Tibial nerve (tissue), 4 donors: ENCODE data around the gene MAPK10. TPM values are rescaled to one million over a fixed set of nuclear protein-coding genes. Genes with fewer than 3 reads are reported as not detected.

Experiments
- DNase-seq, 2 donors: peaks; one replicate each; pipeline ENCODE4 v3.0.0-alpha.2; 2019; ENCODE audit warnings: low spot score in 2 of 2
- H3K27ac ChIP-seq, 4 donors: fragments of 200-600 bp; sonication (generic) in 3 of 4; one replicate each; pipeline ENCODE4 v1.5.1; 2017 to 2019; ENCODE audit warnings: mild to moderate bottlenecking in 1 of 4
- H3K27me3 ChIP-seq, 2 donors: fragments of 200-600 bp; sonication (generic) in 1 of 2; one replicate each; pipeline versions ENCODE4 v1.5.1 to v1.6.0; 2017 to 2019
- H3K36me3 ChIP-seq, 3 donors: fragments of 200-600 bp; sonication (generic); one replicate each; pipeline ENCODE4 v1.5.1; 2018 to 2019
- H3K4me1 ChIP-seq, 4 donors: fragments of 200-600 bp; sonication (generic) in 3 of 4; one replicate each; pipeline ENCODE4 v1.5.1; 2017 to 2019
- H3K4me3 ChIP-seq, 4 donors: fragments of 200-600 bp; sonication (generic) in 3 of 4; one replicate each; pipeline ENCODE4 v1.5.1; 2017 to 2019; ENCODE audit warnings: mild to moderate bottlenecking in 1 of 4, moderate library complexity in 1 of 4
- H3K9me3 ChIP-seq, 4 donors: fragments of 200-600 bp; sonication (generic) in 3 of 4; one replicate each; pipeline ENCODE4 v1.5.1; 2017 to 2019
- CTCF ChIP-seq, 5 experiments: fragments of 200-600 bp in 3 of 5; fragments of 450-650 bp in 2 of 5; sonication (generic) in 3 of 5; IDR thresholded peaks; one replicate each; pipeline ENCODE4 v1.5.1; 2016 to 2019; ENCODE audit warnings: antibody characterized with exemption in 5 of 5, mild to moderate bottlenecking in 3 of 5, moderate library complexity in 2 of 5
- EP300 ChIP-seq, 2 donors: sonication (generic); formaldehyde crosslinking; IDR thresholded peaks; one replicate each; pipeline ENCODE4 v1.6.1; 2017; ENCODE audit warnings: antibody characterized with exemption in 2 of 2, mild to moderate bottlenecking in 1 of 2
- POLR2A ChIP-seq, 2 donors: fragments of 450-650 bp; IDR thresholded peaks; one replicate each; pipeline ENCODE4 v1.6.1; 2017; ENCODE audit warnings: antibody characterized with exemption in 2 of 2, mild to moderate bottlenecking in 2 of 2, moderate library complexity in 2 of 2
- WGBS, 2 donors: methylation state at CpG; one replicate each; pipeline ENCODE4 v1.1.5; 2018; 5-methylcytosine and 5-hydroxymethylcytosine counted together
- total RNA-seq, 4 donors: library from RNA; depleted of rRNA; stranded (reverse); fragments of >200 nt; gene quantifications; one replicate each; pipeline ENCODE4 v1.1.0, GENCODE V29; 2016

MAPK10 gene
- total RNA-seq, 4 donors from 2014 or later, result 20.7 to 34.5 (median 28.0) TPM

- Histone ChIP-seq H3K27ac (no peak overlapping the region), H3K36me3 (no peaks in the 10 kb centered on the region), H3K4me3 (no peak overlapping the region), H3K27me3 (no peaks in the 10 kb centered on the region), H3K9me3 (peaks cover 0 to 29% (median 0%) of the 10 kb centered on the region in 4 donors), H3K4me1 (no peaks in the 10 kb centered on the region)
- DNase-seq, result no peak
- no peak for TF ChIP-seq POLR2A (IDR thresholded peaks at IDR 0.05)
- TF ChIP-seq EP300 (IDR thresholded peaks at IDR 0.05), result no peak
- no peak for TF ChIP-seq CTCF (IDR thresholded peaks at IDR 0.05)
- 91 to 95% methylated on average over 13 to 14 of the region's 14 CpGs for WGBS, 2 donors
Measured at GRCh38 chr4:86242677-86243076, 117.2 kb downstream of the MAPK10 start.

GRCh38 chr4:86235549-86235948 lies 124.3 kb downstream of the MAPK10 start:
- TF ChIP-seq CTCF (IDR thresholded peaks at IDR 0.05) (no peak), EP300 (IDR thresholded peaks at IDR 0.05) (no peak), POLR2A (IDR thresholded peaks at IDR 0.05) (no peak)
- no peak for DNase-seq
- no peaks in the 10 kb centered on the region for H3K4me1 ChIP-seq
- 90% methylated on average over 5 of the region's 5 CpGs for WGBS, 2 donors
- H3K36me3 ChIP-seq, result no peaks in the 10 kb centered on the region
- no peak overlapping the region for H3K4me3 ChIP-seq
- H3K27ac ChIP-seq, result no peak overlapping the region
- no peaks in the 10 kb centered on the region for H3K27me3 ChIP-seq
- peaks cover 0 to 28% (median 0%) of the 10 kb centered on the region in 4 donors for H3K9me3 ChIP-seq

GRCh38 chr4:86233681-86234080 lies 126.2 kb downstream of the MAPK10 start:
- Histone ChIP-seq H3K4me3 (no peak overlapping the region), H3K9me3 (peaks cover 0 to 21% (median 0%) of the 10 kb centered on the region in 4 donors), H3K36me3 (no peaks in the 10 kb centered on the region), H3K27ac (no peak overlapping the region), H3K27me3 (no peaks in the 10 kb centered on the region), H3K4me1 (no peaks in the 10 kb centered on the region)
- WGBS, 2 donors, result 62 to 64% methylated on average over 1 of the region's 1 CpG
- no peak for TF ChIP-seq CTCF (IDR thresholded peaks at IDR 0.05)
- TF ChIP-seq EP300 (IDR thresholded peaks at IDR 0.05), result no peak
- TF ChIP-seq POLR2A (IDR thresholded peaks at IDR 0.05), result no peak
- no peak for DNase-seq

GRCh38 chr4:86233090-86233489 lies 126.8 kb downstream of the MAPK10 start:
- H3K27ac ChIP-seq, result no peak overlapping the region
- H3K4me1 ChIP-seq, result no peaks in the 10 kb centered on the region
- no peaks in the 10 kb centered on the region for H3K27me3 ChIP-seq
- WGBS, 2 donors, result 73 to 78% methylated on average over 3 of the region's 3 CpGs
- no peak for TF ChIP-seq EP300 (IDR thresholded peaks at IDR 0.05)
- TF ChIP-seq POLR2A (IDR thresholded peaks at IDR 0.05), result no peak
- TF ChIP-seq CTCF (IDR thresholded peaks at IDR 0.05), result no peak
- H3K4me3 ChIP-seq, result no peak overlapping the region
- no peak for DNase-seq
- H3K36me3 ChIP-seq, result no peaks in the 10 kb centered on the region
- H3K9me3 ChIP-seq, result peaks cover 0 to 15% (median 0%) of the 10 kb centered on the region in 4 donors

- no peaks in the 10 kb centered on the region for H3K27me3 ChIP-seq
- H3K4me1 ChIP-seq, result no peaks in the 10 kb centered on the region
- peak in 1 of 5 experiments; percentile 14 for TF ChIP-seq CTCF (IDR thresholded peaks at IDR 0.05)
- TF ChIP-seq POLR2A (IDR thresholded peaks at IDR 0.05), result no peak
- no peaks in the 10 kb centered on the region for H3K9me3 ChIP-seq
- no peak overlapping the region for H3K27ac ChIP-seq
- 35 to 45% methylated on average over 3 of the region's 3 CpGs for WGBS, 2 donors
- H3K36me3 ChIP-seq, result no peaks in the 10 kb centered on the region
- H3K4me3 ChIP-seq, result no peak overlapping the region
- no peak for DNase-seq
Measured at GRCh38 chr4:86223472-86223871, 136.4 kb downstream of the MAPK10 start.
